Forelimb muscle (tissue), 1 donor: ENCODE results near the gene SNX9. TPM values are rescaled to one million over a fixed set of nuclear protein-coding genes. Genes with fewer than 3 reads are reported as not detected.

Source experiments
- DNase-seq: peaks from one replicate; pipeline ENCODE4 v3.0.0-alpha.2; 2013; ENCODE audit warnings: low read depth
- polyA plus RNA-seq: library from polyadenylated mRNA; unstranded; fragments of 120-200 nt; gene quantifications from one replicate; pipeline ENCODE4 v1.2.1, GENCODE V29; 2013; ENCODE audit not compliant: insufficient read length

Gene SNX9
- polyA plus RNA-seq, 1 donor, result 19.8 TPM

- no peak for DNase-seq
Measured at GRCh38 chr6:157804448-157805327, 18.4 kb upstream of the SNX9 start.

GRCh38 chr6:157806131-157806855 is 16.8 kb upstream of the SNX9 start:
- DNase-seq, result no peak

GRCh38 chr6:157806856-157807215 is 16.2 kb upstream of the SNX9 start:
- DNase-seq, result no peak

GRCh38 chr6:157808405-157808950 is 14.6 kb upstream of the SNX9 start:
- no peak for DNase-seq

GRCh38 chr6:157809613-157810012 is 13.4 kb upstream of the SNX9 start:
- no peak for DNase-seq

- DNase-seq, result no peak
Measured at GRCh38 chr6:157811137-157811475, 11.9 kb upstream of the SNX9 start.

- no peak for DNase-seq
Measured at GRCh38 chr6:157811476-157812173, 11.4 kb upstream of the SNX9 start.

- no peak for DNase-seq
Measured at GRCh38 chr6:157812425-157813171, 10.4 kb upstream of the SNX9 start.

GRCh38 chr6:157813191-157813590 is 9.9 kb upstream of the SNX9 start:
- DNase-seq, result no peak

GRCh38 chr6:157813750-157814455 is 9.1 kb upstream of the SNX9 start:
- DNase-seq, result no peak

- DNase-seq, result no peak
Measured at GRCh38 chr6:157814883-157815282, 8.2 kb upstream of the SNX9 start.

- DNase-seq, result no peak
Measured at GRCh38 chr6:157821342-157822033, 1.6 kb upstream of the SNX9 start.

- DNase-seq, result no peak
Measured at GRCh38 chr6:157822245-157823000, 623 bp upstream of the SNX9 start.

- DNase-seq, result peak; percentile 51
Measured at GRCh38 chr6:157823528-157824370, 703 bp downstream of the SNX9 start.

GRCh38 chr6:157825243-157825904 is 2.3 kb downstream of the SNX9 start:
- no peak for DNase-seq

GRCh38 chr6:157830354-157831017 is 7.4 kb downstream of the SNX9 start:
- no peak for DNase-seq

GRCh38 chr6:157831018-157831369 is 7.9 kb downstream of the SNX9 start:
- DNase-seq, result no peak
